ENCODE results near the gene CAPN9.

CAPN9 gene

DNA sequence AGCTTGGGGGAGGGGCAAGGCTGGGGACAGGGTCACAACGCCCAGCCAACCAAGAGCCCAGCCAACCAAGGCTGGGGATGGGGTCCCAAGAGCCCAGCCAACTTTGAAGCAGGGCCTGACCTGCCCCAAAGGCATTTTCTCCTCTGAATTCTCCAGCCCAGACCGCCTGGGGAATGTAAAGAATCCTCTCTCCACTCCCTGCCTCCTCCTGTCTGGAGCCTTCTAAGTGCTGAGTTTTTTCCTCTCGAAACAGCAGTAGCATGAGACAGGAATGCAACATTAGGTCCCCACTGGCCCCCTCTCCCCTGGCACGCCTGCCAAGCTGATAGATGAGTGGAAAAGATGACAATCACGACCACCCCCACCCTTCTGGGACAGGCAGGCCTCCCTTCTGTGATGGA lies 104.1 kb downstream of the CAPN9 start:
- DNase-seq (ENCODE audit: low read depth in 3 of 3), result no peak
